ENCODE data around the gene PPT1.
A peak's percentile ranks its signal among the peaks of the same experiment; 100 is the strongest.

Gene PPT1

DNA sequence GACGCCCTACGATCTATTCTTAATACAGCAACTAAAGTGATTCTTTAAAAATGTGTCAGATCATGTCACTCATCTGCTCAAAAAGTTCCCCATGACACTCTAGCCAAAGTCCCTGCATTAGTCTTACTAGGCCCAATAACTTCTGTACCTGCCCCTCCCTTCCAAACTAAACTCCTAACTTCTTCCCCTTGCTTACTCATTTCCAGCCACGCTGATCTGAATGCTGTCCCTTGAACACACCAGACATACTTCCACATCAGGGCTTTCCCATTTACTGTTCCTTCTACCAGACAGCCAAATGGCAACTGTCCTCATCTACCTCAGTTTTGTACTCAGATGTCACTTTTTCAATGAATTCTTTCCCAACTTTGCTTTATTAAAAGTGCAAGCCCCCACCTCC lies 1.2 kb downstream of the PPT1 start:
- Histone ChIP-seq H3K27me3 (ENCODE audit: insufficient read depth, poor library complexity, severe bottlenecking) (no peaks in the 10 kb centered on the region), H3K27ac (replicated peaks) (no peak overlapping the region), H3K4me3 (replicated peaks; ENCODE audit: insufficient read depth, low read length) (peak overlapping the region; percentile 55)
- DNase-seq (ENCODE audit: low read depth in 1 of 2, low spot score in 1 of 2): no peak
- TF ChIP-seq POLR2AphosphoS5 (IDR thresholded peaks at IDR 0.05; ENCODE audit: low read depth) (no peak), SPI1 (IDR thresholded peaks at IDR 0.05; ENCODE audit: borderline replicate concordance, low read depth) (no peak), GABPA (IDR thresholded peaks at IDR 0.05; ENCODE audit: low read depth) (no peak), REST (IDR thresholded peaks at IDR 0.05; ENCODE audit: insufficient replicate concordance, low read depth) (no peak)
- TF ChIP-seq, protein P1, sequence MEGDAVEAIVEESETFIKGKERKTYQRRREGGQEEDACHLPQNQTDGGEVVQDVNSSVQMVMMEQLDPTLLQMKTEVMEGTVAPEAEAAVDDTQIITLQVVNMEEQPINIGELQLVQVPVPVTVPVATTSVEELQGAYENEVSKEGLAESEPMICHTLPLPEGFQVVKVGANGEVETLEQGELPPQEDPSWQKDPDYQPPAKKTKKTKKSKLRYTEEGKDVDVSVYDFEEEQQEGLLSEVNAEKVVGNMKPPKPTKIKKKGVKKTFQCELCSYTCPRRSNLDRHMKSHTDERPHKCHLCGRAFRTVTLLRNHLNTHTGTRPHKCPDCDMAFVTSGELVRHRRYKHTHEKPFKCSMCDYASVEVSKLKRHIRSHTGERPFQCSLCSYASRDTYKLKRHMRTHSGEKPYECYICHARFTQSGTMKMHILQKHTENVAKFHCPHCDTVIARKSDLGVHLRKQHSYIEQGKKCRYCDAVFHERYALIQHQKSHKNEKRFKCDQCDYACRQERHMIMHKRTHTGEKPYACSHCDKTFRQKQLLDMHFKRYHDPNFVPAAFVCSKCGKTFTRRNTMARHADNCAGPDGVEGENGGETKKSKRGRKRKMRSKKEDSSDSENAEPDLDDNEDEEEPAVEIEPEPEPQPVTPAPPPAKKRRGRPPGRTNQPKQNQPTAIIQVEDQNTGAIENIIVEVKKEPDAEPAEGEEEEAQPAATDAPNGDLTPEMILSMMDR (IDR thresholded peaks at IDR 0.05; ENCODE audit: insufficient read depth, low read length): no peak

- TF ChIP-seq SPI1 (IDR thresholded peaks at IDR 0.05; ENCODE audit: borderline replicate concordance, low read depth) (peak; percentile 31; the same call in 1 of the 2 replicates), POLR2AphosphoS5 (IDR thresholded peaks at IDR 0.05; ENCODE audit: low read depth) (no peak)
- DNase-seq (ENCODE audit: low read depth in 1 of 2, low spot score in 1 of 2): peak in 1 of 2 experiments; percentile 37
- no peaks in the 10 kb centered on the region for H3K27me3 ChIP-seq (ENCODE audit: insufficient read depth, poor library complexity, severe bottlenecking)
- peak overlapping the region; percentile 11 for H3K27ac ChIP-seq (replicated peaks)
- no peak overlapping the region for H3K4me3 ChIP-seq (replicated peaks; ENCODE audit: insufficient read depth, low read length)
Measured at GRCh38 chr1:40094466-40095110, 2.5 kb downstream of the PPT1 start.

GRCh38 chr1:40092706-40093639 lies 4.1 kb downstream of the PPT1 start:
- TF ChIP-seq SPI1 (IDR thresholded peaks at IDR 0.05; ENCODE audit: borderline replicate concordance, low read depth): peak; percentile 32; the same call in 1 of the 2 replicates
- TF ChIP-seq, protein P1 (IDR thresholded peaks at IDR 0.05; ENCODE audit: insufficient read depth, low read length): no peak
- TF ChIP-seq GABPA (IDR thresholded peaks at IDR 0.05; ENCODE audit: low read depth): no peak
- TF ChIP-seq REST (IDR thresholded peaks at IDR 0.05; ENCODE audit: insufficient replicate concordance, low read depth): no peak
- Histone ChIP-seq H3K27me3 (ENCODE audit: insufficient read depth, poor library complexity, severe bottlenecking) (no peaks in the 10 kb centered on the region), H3K27ac (replicated peaks) (peak overlapping the region; percentile 51), H3K4me3 (replicated peaks; ENCODE audit: insufficient read depth, low read length) (no peak overlapping the region)
- DNase-seq (ENCODE audit: low read depth in 1 of 2, low spot score in 1 of 2): no peak

DNA sequence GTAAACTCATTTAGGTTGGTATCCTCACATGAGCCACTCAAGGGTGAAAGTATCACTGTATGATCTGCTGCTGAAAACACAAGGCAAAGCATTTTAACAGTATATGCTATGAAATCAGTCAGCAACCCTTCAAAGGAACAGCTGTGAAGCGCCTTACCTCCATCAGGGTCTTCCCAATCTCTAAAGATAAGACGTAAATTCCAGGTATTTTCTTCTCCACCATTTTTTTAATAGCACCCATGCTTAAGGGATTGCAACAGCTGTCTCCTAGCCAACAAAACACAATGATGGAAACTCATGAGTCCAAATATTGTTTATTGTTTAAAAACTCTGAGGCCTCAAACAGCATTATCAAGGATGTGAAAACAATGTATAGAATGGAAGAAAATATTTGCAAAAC lies 4.8 kb downstream of the PPT1 start:
- Histone ChIP-seq H3K27me3 (ENCODE audit: insufficient read depth, poor library complexity, severe bottlenecking) (no peaks in the 10 kb centered on the region), H3K27ac (replicated peaks) (no peak overlapping the region), H3K4me3 (replicated peaks; ENCODE audit: insufficient read depth, low read length) (no peak overlapping the region)
- TF ChIP-seq POLR2AphosphoS5 (IDR thresholded peaks at IDR 0.05; ENCODE audit: low read depth): no peak
- TF ChIP-seq SPI1 (IDR thresholded peaks at IDR 0.05; ENCODE audit: borderline replicate concordance, low read depth): no peak
- no peak for TF ChIP-seq GABPA (IDR thresholded peaks at IDR 0.05; ENCODE audit: low read depth)
- no peak for TF ChIP-seq REST (IDR thresholded peaks at IDR 0.05; ENCODE audit: insufficient replicate concordance, low read depth)
- TF ChIP-seq, protein P1 (IDR thresholded peaks at IDR 0.05; ENCODE audit: insufficient read depth, low read length): no peak
- no peak for DNase-seq (ENCODE audit: low read depth in 1 of 2, low spot score in 1 of 2)
